HS-5 (cell line): ENCODE data around the gene ADAR.

Source experiments
- DNase-seq: peaks from one replicate; pipeline ENCODE4 v3.0.0-alpha.2; 2012; ENCODE audit warnings: low read depth

ADAR gene

DNA sequence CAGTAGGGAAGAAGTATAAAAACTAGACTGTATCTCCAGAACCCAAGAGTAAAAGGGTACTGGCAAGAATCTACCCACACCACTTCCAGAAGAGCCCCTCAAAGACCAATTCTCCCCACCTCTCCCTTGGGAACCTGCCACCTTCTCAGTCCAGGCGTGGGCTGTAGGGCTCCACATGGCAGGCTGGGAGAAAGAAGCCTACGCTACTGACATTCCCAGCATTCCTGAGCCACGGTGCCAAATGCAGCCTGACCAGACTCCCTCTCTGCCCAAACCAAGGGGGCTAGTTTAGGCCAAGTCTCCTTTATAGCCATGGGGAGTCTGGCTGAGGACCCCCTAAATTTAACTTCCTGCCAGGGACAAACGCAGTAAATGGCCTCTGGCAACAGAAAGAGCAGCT is 51.6 kb downstream of the ADAR start:
- no peak for DNase-seq

DNA sequence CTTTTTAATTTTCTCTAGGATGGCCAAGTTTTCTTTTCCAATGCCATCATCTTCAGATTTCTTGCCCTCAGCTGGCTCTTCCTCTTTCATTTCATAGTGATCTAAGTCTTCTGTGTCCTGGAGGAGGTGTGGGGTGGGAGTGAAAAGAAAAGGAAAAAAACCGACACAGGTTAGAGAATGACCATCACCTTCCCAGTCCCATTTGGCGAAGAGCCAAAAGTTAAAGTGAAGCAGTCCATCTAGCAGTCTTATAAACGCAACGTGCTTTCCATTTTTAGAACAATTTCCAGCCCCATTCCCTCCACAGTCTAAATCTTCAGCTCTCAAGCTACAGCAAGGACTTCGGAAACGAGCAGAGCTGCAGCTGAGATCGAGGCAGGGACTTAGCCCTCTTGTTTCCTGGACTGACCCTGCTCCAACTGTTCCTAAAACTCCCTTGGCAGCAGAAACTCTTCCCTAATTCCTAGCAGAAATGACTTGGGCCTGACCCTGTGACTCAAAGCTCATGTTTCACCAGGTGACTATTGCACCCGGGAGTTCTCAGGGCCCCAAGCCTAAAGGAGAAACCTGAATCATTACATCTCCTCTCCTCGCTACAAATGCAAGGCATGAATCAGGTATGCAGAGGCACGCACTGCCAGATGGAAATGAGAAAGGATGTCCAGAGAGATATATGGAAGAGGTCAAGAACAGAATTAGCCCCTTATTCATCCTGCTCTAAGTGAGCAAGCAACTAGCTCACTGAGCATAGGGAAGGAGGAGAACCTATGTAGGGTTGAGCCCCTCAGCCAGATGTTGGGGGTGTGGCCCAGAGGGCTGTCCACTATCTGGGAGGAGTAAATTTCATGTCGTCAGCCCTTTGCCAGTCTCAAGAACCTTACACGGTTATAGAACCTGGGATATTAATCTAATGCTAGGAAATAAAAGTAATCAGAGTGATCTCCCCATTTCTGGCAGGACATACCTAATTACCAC is 54.6 kb downstream of the ADAR start:
- DNase-seq: no peak

DNA sequence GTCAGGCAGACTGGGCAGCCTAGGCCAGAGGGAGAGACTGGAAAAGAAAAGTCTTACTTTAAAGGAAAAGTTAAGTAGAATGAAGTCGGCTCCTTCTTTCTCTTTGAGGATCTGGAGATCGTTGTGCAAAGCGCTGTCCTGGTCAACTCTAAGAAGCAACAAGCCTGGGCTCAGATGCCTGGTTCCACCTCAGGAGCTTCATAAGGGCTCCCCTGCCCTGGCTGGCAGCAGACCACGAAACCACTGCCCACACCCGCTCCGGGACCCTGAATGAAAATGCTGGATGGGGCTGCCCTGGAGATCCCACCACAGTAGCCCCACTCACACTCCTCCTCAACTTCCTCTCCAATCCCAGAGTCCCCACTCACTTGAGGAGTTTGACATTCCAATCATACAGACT is 56.0 kb downstream of the ADAR start:
- DNase-seq: no peak

DNA sequence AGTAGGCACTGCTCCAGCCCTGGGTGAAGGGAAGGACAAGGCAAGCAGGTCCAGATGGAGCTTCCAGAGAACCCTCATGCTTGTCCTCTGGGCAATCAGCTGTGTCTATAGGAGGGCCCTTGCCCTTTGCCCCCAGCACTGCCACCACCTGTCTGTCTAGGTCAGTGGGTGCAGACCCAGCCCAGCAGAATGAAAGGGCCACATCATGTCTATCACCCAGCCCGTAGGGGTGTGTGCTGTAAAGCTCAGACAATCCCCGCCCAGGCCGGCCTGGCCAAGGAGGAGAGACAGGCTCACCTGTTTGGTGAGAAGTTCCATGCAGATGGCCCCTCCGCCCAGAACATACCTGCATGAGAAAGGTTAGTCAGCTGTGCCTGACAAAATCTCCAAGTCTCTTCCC is 56.5 kb downstream of the ADAR start:
- DNase-seq: no peak

DNA sequence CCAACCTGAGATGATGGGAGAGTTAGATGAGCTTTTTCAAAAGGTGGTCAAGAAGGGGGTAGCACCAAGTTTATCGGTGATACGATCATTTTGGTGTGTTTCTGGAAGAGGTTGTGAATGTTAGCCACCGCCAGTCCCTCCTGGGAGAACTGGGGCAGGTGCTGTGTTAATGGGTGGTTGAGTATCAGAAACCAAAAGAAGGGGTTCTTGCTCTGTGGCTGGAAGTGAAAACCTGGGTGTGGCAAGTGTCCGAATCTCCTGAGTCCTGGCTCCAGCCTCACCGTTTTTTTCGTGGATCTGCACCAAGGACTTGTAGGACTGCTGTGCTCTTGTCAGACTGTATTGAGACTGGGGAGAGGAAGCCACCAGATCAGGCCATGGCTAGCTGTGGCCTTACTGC is 57.3 kb downstream of the ADAR start:
- no peak for DNase-seq

DNA sequence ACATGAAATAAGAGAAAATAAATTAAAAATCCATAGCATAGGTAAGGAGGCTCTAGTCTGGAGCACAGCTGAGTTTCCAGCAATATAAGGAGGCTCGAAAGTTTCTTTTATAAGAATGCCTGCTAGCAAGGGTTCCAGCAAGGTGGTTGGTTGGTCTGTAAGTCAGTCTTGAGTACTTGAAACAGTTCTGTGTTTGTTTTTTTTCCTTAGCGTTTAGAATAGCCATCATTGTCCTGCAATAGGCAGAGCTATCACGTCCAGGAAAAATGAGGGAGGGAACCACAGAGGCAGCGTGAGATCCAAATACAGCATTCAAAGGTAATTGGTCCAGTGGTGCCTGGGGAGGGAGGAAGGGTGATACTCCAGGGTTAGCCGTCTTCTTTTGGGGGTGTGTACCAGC is 57.9 kb downstream of the ADAR start:
- no peak for DNase-seq

DNA sequence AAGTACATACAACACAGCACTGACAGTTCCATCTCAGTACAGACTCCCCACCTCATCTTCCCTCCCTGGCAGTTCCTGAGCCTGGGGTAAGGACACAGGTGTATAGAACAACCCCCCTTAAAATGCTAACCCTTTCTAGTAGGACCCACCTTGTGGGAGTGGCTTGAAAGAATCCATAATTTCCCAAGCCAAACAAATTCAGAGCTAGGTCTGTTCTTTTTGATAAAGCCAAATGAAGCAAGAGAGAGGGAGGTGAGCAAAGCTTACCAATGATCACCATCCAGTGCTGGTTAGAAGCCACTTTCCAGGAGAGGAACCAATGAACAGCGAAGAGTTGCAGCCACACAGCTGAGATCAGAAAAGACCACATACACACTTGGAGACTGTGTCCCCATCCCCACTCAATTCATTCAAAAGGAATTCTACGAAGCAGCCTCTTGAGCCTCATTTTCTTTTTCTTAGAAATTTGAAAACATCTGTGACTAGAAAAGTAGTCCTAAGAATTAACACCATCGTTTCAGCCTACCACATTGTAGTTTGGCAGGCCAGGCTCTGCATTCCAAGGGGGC is 58.7 kb downstream of the ADAR start:
- no peak for DNase-seq

DNA sequence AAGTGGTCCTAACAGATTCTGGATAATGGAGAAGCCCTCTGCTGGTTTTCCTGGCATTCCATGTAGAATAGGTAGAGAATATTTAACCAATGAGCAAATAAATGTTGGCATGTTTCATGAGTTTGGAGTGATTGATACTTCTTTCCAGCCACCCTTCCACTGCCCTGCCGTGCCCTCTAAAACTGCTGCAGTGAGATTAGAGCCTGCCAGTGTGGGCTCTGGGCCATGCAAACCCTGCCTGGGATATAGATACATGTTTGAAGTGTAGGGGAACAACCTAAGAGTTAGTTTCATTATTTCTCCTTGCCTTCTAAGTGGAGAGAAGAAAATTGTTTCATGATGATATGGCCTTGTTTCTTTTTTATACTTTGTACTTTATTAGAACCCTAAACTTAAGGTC is 60.0 kb downstream of the ADAR start:
- DNase-seq: no peak

DNA sequence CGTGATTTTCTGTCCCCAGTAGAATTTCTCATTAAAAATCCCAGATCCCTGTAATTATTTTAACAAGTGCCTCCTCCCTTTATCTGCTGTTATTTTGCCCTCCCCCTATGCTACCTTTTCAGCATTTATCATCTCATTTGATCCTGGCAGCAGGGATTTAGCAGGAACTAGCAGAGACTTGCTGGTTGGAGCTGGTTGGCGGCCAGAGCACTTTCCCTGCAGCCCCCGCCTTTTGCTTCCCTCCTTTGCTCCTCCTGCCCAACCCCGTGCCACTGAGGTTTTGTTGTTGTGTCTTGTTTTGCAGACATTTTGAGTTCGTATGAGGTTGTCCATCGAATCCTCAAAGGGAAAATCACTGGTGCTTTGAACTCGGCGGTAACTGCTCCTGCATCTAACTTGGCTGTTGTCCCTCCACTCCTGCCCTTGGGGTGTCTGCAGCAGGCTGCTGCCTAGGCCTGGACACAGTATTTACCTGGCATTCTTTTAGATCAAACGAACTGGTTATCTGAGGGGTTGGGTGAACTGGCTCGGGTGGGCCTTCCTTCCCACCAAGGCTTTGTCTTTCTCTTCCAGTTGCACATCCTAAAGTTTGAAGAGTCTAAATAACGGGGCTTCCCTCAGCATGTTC is 60.8 kb downstream of the ADAR start:
- DNase-seq: no peak

DNA sequence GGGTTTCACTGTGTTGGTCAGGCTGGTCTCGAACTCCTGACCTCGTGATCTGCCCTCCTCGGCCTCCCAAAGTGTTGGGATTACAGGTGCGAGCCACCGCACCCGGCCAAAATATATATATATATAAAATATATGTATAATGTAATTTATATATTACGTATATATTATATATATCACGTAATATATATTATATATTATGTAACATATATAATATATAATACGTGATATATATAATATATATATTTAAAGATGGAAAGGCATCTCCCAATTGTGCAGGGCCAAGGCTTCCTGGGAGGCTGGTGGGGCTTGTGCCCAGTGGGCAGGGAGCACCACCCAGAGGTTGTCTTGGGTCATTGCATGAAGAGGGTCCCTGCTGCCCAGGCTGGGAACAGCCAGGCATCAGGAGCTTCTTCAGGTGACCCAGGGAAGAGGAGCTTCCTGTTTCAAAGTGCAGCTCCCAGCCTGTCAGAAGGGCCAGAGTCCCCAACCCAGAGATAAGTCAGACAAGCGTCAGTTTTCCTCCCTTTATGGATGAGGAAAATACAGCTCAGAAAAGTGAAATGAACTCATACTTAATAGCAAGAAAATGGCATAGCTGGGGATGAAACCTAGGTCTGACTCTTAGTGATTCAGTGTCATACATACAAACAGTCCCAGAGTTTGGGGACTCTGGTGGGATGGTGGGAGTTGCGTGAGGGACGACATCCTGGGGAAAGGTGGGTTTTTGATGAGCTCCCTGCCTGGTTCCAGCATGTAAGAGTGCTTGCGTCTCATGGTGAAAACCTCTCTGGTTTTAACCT is 61.5 kb downstream of the ADAR start:
- DNase-seq: no peak

DNA sequence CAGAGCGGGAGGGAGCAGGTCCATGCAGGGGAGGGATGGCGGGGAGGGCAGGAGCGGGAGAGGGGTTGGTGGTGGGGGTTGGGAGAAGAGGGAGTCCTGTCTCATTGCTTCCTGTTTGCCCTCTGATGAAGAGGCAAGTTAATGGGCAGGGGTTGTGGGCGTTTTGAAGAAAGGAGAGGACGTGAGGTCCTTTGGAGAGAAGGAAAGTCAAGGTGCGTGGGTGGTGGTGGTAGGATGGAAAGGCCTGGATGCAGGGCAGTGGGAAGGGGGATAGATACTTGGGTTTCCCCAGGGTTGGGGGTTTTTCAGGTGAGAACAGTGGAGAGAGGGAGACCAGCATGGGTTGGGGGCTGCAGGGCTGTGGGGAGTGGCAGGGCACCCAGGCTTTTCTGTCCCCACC is 66.8 kb downstream of the ADAR start:
- no peak for DNase-seq

DNA sequence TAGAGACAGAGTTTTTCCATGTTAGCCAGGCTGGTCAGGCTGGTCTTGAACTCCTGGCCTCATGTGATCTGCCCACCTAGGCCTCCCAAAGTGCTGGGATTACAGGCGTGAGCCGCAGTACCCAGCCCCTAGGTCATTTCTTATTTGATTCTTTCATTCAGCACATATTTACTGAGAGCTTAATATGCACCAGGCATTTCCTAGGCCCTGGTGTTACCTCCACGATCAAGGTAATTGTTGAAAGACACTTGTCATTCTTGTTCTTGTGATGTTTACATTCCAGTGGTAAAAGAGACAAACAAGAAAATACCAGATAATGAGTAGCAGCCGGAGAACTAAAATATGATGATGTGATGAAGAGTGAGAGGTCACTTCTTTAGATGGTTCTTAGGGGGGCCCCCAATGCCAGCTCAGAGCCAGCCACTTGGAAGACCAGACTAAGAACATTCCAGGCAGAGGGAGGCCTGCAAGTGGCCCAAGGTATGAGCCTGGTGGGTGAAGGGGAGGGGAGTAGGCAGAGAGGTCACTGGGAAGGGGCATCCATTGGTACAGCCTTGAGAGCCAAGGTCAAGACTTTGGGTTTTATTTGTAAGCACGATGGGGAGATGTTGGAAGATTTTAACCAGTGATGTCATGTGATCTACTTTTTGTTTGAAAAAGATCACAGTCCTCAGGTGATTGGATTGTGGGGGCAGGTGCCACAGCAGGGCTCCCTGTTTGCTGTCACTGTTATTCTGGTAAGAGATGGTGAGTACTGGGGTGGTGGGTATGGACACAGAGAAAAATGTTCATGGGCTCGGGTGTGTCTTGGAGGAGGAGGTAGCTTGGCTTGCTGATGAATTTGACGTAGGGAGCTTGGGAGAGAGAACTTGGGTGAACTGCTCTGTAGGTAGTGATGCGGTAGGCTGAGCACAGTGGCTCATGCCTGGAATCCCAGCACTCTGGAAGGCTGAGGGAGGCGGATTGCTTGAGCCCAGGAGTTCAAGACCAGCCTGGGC is 68.2 kb downstream of the ADAR start:
- no peak for DNase-seq

DNA sequence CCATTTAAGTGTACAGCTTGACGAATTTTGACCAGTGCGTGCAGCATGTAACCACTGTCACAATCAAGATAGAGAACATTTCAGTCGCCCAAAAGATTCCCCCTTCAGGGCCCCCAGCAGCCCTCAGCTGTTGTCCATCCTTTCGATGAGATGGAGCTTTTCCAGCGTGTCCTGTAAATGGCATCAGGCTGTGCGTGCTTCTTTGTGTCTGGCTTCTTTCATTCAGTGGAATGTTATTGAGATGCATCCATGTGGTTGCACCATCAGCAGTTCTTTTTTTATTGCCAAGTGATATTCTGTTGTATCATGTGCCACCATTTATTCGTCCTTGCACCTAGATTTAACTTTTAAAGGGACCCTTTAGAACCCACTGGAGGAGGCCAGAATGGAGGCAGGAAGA is 71.4 kb downstream of the ADAR start:
- DNase-seq: no peak

DNA sequence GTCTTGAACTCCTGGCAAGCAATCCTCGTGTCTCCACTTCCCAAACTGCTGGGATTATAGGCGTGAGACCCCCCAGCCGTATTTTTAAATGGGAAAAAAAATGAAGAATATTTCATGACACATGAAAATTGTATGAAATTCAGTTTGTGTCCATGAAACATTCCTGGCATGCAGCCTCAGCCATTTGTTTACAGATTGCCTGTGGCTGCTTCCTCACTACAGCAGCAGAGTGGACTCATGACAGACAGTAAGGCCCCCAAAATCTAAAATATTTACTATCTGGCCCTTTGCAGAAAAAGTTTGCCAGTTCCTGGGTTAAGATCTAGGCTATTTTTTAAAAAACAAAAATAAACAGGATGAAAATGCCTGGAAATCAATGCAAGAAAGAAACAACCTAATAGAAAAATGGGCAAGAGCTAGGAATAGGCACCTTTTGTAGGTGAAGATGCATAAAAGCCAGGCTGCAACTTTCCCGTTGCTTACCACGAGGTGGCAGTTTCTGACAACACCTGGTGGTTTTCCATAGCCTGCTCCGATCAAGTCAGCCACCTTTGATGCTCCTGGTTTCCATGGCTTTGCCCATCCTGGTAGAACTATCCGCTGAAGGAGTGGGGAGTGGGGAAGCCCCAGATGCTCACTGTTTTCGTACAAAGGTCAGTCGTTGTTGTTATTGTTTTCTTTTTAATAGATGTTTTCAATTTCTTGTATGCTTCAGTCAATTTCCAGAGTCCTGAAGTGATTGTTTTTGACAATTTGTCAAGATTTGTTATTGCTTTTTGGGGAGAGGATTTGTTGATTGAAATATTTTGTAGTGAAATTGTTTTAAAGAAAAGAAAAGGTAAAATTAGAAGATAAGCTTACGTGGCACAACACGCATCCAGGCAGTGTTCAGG is 73.8 kb downstream of the ADAR start:
- DNase-seq: no peak
